Liver (tissue), 9 donors: ENCODE results near the gene HUWE1. TPM values are rescaled to one million over a fixed set of nuclear protein-coding genes. Genes with fewer than 3 reads are reported as not detected.

Source experiments
- DNase-seq: peaks from one replicate; pipeline ENCODE4 v3.0.0-alpha.2; 2017; ENCODE audit warnings: low spot score
- H3K27ac ChIP-seq, 2 donors: one replicate each; pipeline ENCODE4 v1.7.0; 2013; ENCODE audit warnings: inconsistent platforms in 2 of 2, low read length in 2 of 2, control low read depth in 1 of 2, low read depth in 1 of 2, mild to moderate bottlenecking in 1 of 2
- H3K27me3 ChIP-seq, 4 donors: one replicate each; pipeline versions ENCODE4 v1.6.1 to v1.7.0; 2013; ENCODE audit warnings: low read length in 3 of 4, inconsistent platforms in 1 of 4, mild to moderate bottlenecking in 1 of 4, moderate library complexity in 1 of 4; ENCODE audit not compliant: control insufficient read depth in 4 of 4, insufficient read depth in 4 of 4
- H3K36me3 ChIP-seq, 4 donors: one replicate each; pipeline versions ENCODE4 v1.6.1 to v1.7.0; 2013; ENCODE audit warnings: low read length in 3 of 4, mild to moderate bottlenecking in 3 of 4, low read depth in 1 of 4, moderate library complexity in 1 of 4; ENCODE audit not compliant: control insufficient read depth in 4 of 4, insufficient read depth in 3 of 4
- H3K4me1 ChIP-seq, 4 donors: one replicate each; pipeline versions ENCODE4 v1.6.1 to v1.7.0; 2013; ENCODE audit warnings: low read length in 3 of 4, mild to moderate bottlenecking in 3 of 4, moderate library complexity in 1 of 4; ENCODE audit not compliant: control insufficient read depth in 4 of 4, insufficient read depth in 4 of 4
- H3K4me3 ChIP-seq, 3 donors: one replicate each; pipeline versions ENCODE4 v1.6.1 to v1.7.0; 2013; ENCODE audit warnings: low read length in 3 of 3, control low read depth in 1 of 3, low read depth in 1 of 3, mild to moderate bottlenecking in 1 of 3
- H3K9ac ChIP-seq, 2 donors: one replicate each; pipeline ENCODE4 v1.7.0; 2013; ENCODE audit warnings: low read length in 2 of 2, mild to moderate bottlenecking in 2 of 2, moderate library complexity in 2 of 2, control low read depth in 1 of 2, low read depth in 1 of 2
- H3K9me3 ChIP-seq, 4 donors: one replicate each; pipeline versions ENCODE4 v1.6.1 to v1.7.0; 2013; ENCODE audit warnings: low read length in 3 of 4; ENCODE audit not compliant: control insufficient read depth in 4 of 4
- FOXA1 ChIP-seq: IDR thresholded peaks from 2 replicates; pipeline ENCODE4 v1.6.1; 2016; ENCODE audit warnings: antibody characterized with exemption
- GABPA ChIP-seq, 2 donors: IDR thresholded peaks in 1 of 2; conservative IDR thresholded peaks in 1 of 2; 2 replicates each; pipeline ENCODE4 v1.6.1; 2016; ENCODE audit warnings: antibody characterized with exemption in 2 of 2, mild to moderate bottlenecking in 1 of 2, moderate library complexity in 1 of 2
- HNF4A ChIP-seq, 2 donors: conservative IDR thresholded peaks; 2 replicates each; pipeline ENCODE4 v1.6.1; 2016; ENCODE audit warnings: antibody characterized with exemption in 2 of 2, mild to moderate bottlenecking in 2 of 2
- HNF4G ChIP-seq: IDR thresholded peaks from 2 replicates; pipeline ENCODE4 v1.6.1; 2016; ENCODE audit warnings: antibody characterized with exemption
- JUND ChIP-seq, 2 donors: IDR thresholded peaks; 2 replicates each; pipeline ENCODE4 v1.6.1; 2016; ENCODE audit warnings: antibody characterized with exemption in 2 of 2
- NR2F2 ChIP-seq: IDR thresholded peaks from 2 replicates; pipeline ENCODE4 v1.6.1; 2016; ENCODE audit warnings: antibody characterized with exemption
- SP1 ChIP-seq: IDR thresholded peaks from 2 replicates; pipeline ENCODE4 v1.6.1; 2018; ENCODE audit warnings: antibody characterized with exemption, mild to moderate bottlenecking
- TAF1 ChIP-seq: conservative IDR thresholded peaks from 2 replicates; pipeline ENCODE4 v1.6.1; 2016; ENCODE audit warnings: antibody characterized with exemption, mild to moderate bottlenecking
- YY1 ChIP-seq: IDR thresholded peaks from 2 replicates; pipeline ENCODE4 v1.6.1; 2016; ENCODE audit warnings: antibody characterized with exemption, mild to moderate bottlenecking
- WGBS: extraction: QIAGEN DNeasy Blood & Tissue Kit; methylation state at CpG from one replicate; pipeline ENCODE4 v1.1.7; 2013; 5-methylcytosine and 5-hydroxymethylcytosine counted together
- polyA plus RNA-seq, 2 donors: library from polyadenylated mRNA; stranded (reverse) in 1 of 2; unstranded in 1 of 2; fragments of 200-250 nt in 1 of 2; fragments of >200 nt in 1 of 2; fragmentation: Nextera tagmentation in 1 of 2; extraction: Ambion mirVana in 1 of 2; gene quantifications; one replicate each; pipeline versions ENCODE4 v1.2.1 to v1.2.3, GENCODE V29; 2013 to 2015
- total RNA-seq, 2 donors: library from RNA; depleted of rRNA; stranded (reverse); fragments of >200 nt; gene quantifications; one replicate each; pipeline ENCODE4 v1.2.3, GENCODE V29; 2014
- TF ChIP-seq, protein P1 (sequence below): IDR thresholded peaks from 2 replicates; pipeline ENCODE4 v1.6.1; 2016; ENCODE audit warnings: antibody characterized with exemption
- TF ChIP-seq, protein P2 (sequence below): fragments of 150-350 bp; IDR thresholded peaks from 2 replicates; pipeline ENCODE4 v1.5.1; 2017; ENCODE audit warnings: improper control_type of control experiment, low read depth, low read length; ENCODE audit not compliant: missing input control
- TF ChIP-seq, protein P3 (sequence below): IDR thresholded peaks from 2 replicates; pipeline ENCODE4 v1.6.1; 2016; ENCODE audit warnings: antibody characterized with exemption
- TF ChIP-seq, protein P4 (sequence below): IDR thresholded peaks from 2 replicates; pipeline ENCODE4 v1.6.1; 2016; ENCODE audit warnings: antibody characterized with exemption
- donor health status: healthy.
- donor health status: healthy.
- donor health status: healthy.
- donor health status: healthy.
- donor health status: healthy.

The HUWE1 gene
- total and polyA plus RNA-seq, 4 donors: 20.2 to 75.8 (median 37.7) TPM

DNA sequence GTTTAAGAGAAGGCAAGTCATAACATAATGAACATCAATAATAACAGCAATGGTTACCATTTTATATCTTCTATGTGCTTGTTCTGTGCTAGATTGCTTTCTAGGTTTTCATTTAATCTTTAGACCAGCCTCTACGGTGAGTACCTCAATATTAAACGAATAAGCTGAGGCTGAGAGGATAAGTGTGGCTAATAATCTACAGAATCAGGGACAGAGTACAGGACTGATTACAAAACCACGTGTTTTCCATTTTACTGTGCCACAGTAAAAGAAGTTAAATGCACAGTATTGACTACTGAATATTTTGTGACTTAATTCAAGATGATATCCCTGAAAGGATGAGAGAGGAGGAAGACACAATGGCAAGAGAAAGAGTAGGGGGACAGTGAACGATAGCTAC lies 56.3 kb downstream of the HUWE1 start:
- H3K4me3 ChIP-seq: no peak overlapping the region

DNA sequence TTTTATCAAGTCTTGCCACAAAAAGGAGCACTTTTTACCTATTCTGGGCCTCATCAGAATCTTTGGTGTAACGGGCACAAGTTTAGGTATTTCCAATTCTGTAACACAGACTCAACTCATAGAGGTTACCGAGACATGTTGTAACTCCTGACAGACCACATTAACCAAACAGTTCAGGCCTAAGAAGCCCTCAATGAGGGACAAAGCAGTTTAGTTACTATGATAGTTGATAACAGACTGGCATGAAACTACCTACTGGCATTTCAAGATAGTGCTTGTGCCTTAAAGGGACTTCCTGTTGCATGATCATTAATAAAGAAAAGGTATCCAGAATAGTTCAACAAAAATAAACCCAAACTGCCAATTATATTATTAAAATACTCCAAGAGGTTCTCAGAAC lies 64.1 kb downstream of the HUWE1 start:
- H3K36me3 ChIP-seq: peaks cover 2 to 64% (median 44%) of the 10 kb centered on the region in 4 donors
- WGBS: 95% methylated on average over 2 of the region's 2 CpGs
- no peaks in the 10 kb centered on the region for H3K9me3 ChIP-seq
- H3K4me3 ChIP-seq: no peak overlapping the region
- TF ChIP-seq JUND (IDR thresholded peaks at IDR 0.05): no peak
- TF ChIP-seq, protein P1, sequence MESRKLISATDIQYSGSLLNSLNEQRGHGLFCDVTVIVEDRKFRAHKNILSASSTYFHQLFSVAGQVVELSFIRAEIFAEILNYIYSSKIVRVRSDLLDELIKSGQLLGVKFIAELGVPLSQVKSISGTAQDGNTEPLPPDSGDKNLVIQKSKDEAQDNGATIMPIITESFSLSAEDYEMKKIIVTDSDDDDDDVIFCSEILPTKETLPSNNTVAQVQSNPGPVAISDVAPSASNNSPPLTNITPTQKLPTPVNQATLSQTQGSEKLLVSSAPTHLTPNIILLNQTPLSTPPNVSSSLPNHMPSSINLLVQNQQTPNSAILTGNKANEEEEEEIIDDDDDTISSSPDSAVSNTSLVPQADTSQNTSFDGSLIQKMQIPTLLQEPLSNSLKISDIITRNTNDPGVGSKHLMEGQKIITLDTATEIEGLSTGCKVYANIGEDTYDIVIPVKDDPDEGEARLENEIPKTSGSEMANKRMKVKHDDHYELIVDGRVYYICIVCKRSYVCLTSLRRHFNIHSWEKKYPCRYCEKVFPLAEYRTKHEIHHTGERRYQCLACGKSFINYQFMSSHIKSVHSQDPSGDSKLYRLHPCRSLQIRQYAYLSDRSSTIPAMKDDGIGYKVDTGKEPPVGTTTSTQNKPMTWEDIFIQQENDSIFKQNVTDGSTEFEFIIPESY: no peak
- no peak for TF ChIP-seq HNF4G
- TF ChIP-seq GABPA (IDR thresholded peaks at IDR 0.05 in 1 of 2, conservative IDR thresholded peaks at IDR 0.05 in 1 of 2): no peak
- no peak for TF ChIP-seq FOXA1
- TF ChIP-seq, protein P2, sequence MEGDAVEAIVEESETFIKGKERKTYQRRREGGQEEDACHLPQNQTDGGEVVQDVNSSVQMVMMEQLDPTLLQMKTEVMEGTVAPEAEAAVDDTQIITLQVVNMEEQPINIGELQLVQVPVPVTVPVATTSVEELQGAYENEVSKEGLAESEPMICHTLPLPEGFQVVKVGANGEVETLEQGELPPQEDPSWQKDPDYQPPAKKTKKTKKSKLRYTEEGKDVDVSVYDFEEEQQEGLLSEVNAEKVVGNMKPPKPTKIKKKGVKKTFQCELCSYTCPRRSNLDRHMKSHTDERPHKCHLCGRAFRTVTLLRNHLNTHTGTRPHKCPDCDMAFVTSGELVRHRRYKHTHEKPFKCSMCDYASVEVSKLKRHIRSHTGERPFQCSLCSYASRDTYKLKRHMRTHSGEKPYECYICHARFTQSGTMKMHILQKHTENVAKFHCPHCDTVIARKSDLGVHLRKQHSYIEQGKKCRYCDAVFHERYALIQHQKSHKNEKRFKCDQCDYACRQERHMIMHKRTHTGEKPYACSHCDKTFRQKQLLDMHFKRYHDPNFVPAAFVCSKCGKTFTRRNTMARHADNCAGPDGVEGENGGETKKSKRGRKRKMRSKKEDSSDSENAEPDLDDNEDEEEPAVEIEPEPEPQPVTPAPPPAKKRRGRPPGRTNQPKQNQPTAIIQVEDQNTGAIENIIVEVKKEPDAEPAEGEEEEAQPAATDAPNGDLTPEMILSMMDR: no peak
- TF ChIP-seq, protein P3, sequence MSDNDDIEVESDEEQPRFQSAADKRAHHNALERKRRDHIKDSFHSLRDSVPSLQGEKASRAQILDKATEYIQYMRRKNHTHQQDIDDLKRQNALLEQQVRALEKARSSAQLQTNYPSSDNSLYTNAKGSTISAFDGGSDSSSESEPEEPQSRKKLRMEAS: no peak
- TF ChIP-seq, protein P4, sequence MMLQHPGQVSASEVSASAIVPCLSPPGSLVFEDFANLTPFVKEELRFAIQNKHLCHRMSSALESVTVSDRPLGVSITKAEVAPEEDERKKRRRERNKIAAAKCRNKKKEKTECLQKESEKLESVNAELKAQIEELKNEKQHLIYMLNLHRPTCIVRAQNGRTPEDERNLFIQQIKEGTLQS: no peak
- DNase-seq: no peak
- H3K9ac ChIP-seq: no peak overlapping the region
- no peaks in the 10 kb centered on the region for H3K27me3 ChIP-seq
- no peak overlapping the region for H3K27ac ChIP-seq
- no peaks in the 10 kb centered on the region for H3K4me1 ChIP-seq

More for the DNA sequence above, 56.3 kb downstream of the HUWE1 start:
- TF ChIP-seq HNF4A (conservative IDR thresholded peaks at IDR 0.05) (peak; percentile 16 to 35), HNF4G (no peak)
- Histone ChIP-seq H3K36me3 (peaks cover 0 to 57% (median 51%) of the 10 kb centered on the region in 4 donors), H3K27ac (no peak overlapping the region), H3K9ac (no peak overlapping the region), H3K27me3 (no peaks in the 10 kb centered on the region), H3K4me1 (no peaks in the 10 kb centered on the region), H3K9me3 (no peaks in the 10 kb centered on the region)
- 47% methylated on average over 4 of the region's 4 CpGs for WGBS
- DNase-seq: no peak

DNA sequence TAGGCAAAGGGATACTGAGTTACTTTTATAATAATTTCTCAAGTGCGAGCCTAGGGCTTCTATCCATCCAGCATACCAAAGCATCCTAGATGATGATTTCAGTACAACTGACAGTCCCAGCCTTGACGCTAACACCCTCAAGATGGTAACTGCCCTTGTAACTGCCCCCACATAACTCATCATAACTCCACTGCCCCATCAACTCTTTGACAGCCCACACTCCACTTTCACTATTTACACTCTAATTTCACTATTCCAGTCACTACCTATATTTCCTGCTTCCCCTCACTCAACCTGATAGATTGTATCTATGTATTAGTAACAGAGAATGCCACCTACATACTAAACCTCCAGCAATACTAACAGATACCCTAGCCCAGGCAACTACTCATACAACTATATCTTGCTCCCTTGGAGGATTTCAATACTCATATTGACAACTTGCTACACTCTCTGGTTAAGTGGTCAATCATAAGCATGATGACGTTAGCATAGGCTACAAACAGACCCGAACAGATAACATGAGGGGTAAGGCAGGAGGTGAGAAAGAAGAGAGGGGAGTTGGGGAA lies 65.0 kb downstream of the HUWE1 start:
- TF ChIP-seq TAF1: no peak
- TF ChIP-seq, protein P2: no peak
- no peak for TF ChIP-seq SP1
- no peak for TF ChIP-seq NR2F2
- no peak for TF ChIP-seq FOXA1
- TF ChIP-seq HNF4A (conservative IDR thresholded peaks at IDR 0.05): no peak
- no peak for TF ChIP-seq YY1
- no peak for TF ChIP-seq HNF4G
- no peaks in the 10 kb centered on the region for H3K9me3 ChIP-seq
- H3K36me3 ChIP-seq: peaks cover 5 to 64% (median 42%) of the 10 kb centered on the region in 4 donors
- no peaks in the 10 kb centered on the region for H3K27me3 ChIP-seq
- no peak overlapping the region for H3K4me3 ChIP-seq
- DNase-seq: no peak
- H3K9ac ChIP-seq: no peak overlapping the region
- H3K27ac ChIP-seq: no peak overlapping the region
- WGBS: 72% methylated on average over 4 of the region's 4 CpGs
- H3K4me1 ChIP-seq: no peaks in the 10 kb centered on the region
